C4-2B (cell line): ENCODE results near the gene DGKD.

Experiments used
- ZFX ChIP-seq: fragments of 450-650 bp; IDR thresholded peaks from 2 replicates; pipeline ENCODE4 v1.6.1; 2017
- TF ChIP-seq, protein P1 (sequence below): fragments of 450-650 bp; conservative IDR thresholded peaks from 2 replicates; pipeline ENCODE4 v1.5.1; 2017; ENCODE audit warnings: mild to moderate bottlenecking

DNA sequence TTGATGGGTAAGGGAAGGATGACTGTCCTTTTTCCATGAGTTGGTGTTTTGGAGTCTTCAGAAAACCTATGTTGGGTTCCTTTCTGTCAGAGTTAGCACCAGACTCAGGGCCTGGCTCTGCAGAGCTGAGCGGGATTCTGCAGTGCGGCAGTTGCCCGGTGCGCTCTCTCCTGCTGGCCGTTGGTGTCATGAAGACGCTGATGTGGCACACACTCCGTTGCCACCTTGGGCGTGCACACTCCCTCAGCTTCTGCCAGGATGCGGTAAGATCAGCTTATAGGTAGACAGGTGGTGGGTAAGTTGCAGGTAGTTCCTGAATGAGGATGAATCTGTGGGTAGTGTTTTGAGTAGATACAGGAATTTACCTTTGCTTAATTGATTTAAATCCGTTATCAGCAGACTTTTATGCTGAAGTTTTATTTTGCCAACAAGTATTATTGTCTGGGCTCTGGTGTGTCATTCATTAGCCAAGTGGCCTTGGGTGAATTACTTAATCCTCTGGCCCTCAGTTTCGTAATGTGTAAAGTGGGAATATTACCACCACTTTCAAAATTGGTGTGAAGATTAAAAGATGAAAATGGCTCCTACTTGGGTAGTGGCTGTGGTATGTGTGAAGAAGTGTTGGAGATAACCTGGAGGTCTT, 26.8 kb downstream of the DGKD start:
- TF ChIP-seq, protein P1, sequence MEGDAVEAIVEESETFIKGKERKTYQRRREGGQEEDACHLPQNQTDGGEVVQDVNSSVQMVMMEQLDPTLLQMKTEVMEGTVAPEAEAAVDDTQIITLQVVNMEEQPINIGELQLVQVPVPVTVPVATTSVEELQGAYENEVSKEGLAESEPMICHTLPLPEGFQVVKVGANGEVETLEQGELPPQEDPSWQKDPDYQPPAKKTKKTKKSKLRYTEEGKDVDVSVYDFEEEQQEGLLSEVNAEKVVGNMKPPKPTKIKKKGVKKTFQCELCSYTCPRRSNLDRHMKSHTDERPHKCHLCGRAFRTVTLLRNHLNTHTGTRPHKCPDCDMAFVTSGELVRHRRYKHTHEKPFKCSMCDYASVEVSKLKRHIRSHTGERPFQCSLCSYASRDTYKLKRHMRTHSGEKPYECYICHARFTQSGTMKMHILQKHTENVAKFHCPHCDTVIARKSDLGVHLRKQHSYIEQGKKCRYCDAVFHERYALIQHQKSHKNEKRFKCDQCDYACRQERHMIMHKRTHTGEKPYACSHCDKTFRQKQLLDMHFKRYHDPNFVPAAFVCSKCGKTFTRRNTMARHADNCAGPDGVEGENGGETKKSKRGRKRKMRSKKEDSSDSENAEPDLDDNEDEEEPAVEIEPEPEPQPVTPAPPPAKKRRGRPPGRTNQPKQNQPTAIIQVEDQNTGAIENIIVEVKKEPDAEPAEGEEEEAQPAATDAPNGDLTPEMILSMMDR, result no peak
- TF ChIP-seq ZFX, result no peak
